NCI-H82 treated with DMSO at 0.1 percent for 48 hours (cell line): ENCODE results near the gene MACROD2.
"Not testable (repeated sequence)": the region's sequence is repeated elsewhere in the genome, so short reads cannot be mapped to it uniquely, and the experiment has no call there.

Experiments
- DNase-seq: peaks from one replicate; lab custom pipeline; 2025; ENCODE audit not compliant: unreplicated experiment; lab: John Stamatoyannopoulos, UW

MACROD2 gene

DNA sequence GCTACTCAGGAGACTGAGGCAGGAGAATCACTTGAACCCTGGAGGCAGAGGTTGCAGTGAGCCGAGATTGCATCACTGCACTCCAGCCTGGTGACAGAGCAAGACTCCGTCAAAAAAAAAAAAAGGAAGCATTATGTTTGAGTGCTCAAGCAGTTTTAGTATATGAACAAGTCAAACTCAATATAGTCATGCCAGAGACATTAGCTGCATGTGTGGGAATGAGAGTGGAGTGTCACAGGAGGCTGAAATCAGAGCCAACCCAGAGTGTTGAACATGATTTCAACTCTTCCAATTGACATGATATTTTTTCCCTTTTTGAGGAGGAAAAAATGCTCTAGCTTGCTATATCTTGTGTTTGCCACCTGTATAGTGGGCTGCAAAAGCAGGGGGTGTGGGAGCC lies 931.1 kb downstream of the MACROD2 start:
- DNase-seq: not testable (repeated sequence)

DNA sequence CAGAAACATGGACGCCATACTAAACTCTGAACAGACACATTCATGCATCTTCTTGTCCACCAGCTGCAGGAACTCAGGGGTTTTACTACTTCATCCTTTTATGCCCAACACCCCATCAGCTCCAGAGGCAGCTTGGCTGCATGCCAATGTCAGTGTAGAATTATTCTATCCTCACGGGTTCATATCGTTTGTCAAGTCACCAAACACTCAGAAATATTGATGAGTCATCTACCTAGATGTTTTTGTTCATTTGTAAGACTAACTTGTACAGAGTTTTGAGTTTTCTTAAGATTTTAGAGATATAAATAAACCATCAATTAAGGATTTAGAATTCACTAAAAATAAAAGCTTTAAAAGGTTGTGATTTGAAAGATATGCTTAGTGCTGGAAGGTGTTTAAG lies 932.8 kb downstream of the MACROD2 start:
- peak; percentile 52 for DNase-seq

DNA sequence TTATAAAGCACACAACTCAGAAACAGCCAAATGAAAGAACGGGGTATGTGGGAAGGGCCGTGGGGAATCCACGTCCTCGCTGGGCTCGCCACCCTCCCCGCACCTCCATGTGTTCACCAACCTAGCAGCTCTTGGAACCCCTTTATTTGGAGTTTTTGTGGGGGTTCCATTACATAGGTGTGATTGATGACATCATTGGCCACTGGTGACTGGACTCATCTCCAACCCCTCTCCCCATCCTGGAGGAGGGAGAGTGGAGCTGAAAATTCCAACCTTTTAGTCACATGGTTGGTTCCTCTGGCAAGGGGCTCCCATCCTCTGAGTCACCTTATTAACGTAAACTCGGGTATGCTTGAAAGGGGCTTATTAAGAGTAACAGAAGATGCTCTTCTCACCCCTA lies 934.1 kb downstream of the MACROD2 start:
- no peak for DNase-seq

DNA sequence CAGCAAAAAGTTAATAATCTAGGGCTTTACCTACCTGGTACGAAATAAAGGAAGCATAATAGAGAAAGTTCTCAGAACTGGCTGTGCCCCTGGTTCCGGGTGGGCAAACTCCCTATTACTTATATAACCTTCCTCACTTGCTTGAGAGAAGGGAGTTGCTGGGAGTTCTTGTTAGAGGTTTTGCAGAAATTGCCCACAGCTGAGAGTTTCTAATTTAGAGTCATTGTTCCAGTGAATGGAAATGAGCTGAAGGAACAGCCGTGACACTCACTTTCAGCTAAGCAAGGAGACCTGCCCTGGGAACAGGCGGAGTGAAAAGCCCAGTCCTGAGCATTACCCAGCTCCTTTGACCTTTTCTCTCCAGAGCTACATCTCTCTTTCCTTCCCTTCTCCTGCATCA lies 936.7 kb downstream of the MACROD2 start:
- no peak for DNase-seq

DNA sequence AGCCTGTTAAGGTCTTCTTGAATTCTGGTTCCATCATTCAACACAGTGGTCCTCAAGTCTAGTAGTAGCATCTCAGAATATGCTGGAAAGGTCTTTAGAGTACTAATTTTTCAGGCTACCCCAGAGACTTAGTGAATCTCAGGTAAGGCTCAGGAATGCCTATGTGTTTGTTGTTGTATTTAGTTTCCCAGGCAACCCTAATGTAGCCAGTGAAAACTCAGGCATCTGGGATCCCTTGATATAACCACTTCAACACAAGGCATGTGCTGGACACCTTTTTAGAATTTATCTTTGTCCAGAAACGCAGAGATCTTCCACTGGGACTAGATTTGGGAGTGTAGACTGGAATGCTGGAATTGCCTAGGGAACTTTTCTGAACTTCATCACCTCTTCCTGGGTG lies 940.0 kb downstream of the MACROD2 start:
- DNase-seq: no peak

DNA sequence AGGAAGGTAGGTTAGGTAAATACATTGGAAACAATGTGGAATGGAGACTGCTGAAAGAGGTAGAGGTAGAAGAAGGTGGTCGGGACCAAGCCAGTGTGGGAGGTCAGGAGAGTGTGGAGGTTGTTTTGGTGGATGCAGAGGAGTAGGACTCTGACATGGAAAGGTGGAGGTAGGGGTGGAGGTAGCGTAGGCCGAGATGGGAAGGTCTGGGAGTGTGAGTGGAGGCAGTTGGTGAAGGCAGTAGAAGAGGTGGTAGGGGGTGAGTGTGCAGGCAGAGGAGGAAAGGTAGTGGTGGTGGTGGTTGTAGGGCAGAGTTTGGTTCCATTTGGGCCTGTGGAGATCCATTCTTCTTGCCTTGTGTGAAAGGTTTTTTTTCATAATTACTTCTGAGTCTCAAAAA lies 941.7 kb downstream of the MACROD2 start:
- no peak for DNase-seq

DNA sequence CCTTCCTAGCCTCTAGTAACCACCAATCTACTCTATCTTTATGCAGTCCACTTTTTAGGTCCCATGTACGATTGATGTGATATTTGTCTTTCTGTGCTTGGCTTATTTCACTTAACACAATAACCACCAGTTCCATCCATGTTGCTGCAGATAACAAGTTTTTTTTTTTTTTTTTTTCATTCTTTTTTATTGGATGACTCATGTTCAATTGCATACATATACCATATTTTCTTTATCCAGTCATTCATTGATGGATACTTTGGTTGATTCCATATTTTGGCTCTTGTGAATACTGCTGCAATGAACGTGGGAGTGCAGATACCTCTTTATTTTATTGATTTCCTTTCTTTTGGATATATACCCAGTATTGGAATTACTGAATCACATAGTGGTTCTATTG lies 942.5 kb downstream of the MACROD2 start:
- no peak for DNase-seq

DNA sequence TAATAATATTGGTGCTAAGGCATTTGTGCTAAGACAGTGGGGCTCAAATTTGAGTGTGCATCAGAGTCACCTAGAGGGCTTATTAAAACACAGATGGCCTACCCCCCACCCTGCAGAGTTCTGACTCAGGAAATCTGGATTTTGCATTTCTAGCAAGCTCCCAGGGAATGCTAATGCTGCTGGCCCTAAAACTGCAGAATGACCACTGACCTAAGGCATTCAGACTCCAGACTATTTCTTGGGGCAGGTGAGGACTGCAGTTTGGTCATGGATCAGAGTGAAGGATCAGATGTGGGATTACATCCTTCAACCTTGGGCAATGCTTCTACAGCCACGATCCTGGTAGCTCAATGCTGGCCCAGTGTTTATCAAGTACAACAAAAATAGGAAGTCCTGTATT lies 952.2 kb downstream of the MACROD2 start:
- DNase-seq: no peak

DNA sequence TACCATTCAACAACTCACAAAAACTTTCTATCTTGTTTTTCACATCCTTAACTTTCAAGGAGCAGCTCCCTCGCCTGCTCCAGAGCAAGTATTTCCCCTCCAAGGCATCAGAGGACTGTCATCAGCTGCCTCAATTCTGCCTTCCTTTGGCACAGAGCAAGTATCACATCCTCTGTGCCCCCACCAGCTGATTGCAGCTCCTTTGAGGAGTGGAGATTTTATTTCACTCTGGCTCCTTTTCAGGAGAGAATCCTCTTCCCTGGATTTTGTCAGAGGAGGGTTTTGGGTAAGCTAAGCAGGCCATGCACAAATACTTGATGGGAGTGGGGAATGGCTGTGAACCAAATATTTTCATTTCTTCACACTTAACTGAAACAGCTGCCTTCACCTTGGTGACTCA lies 952.6 kb downstream of the MACROD2 start:
- DNase-seq: no peak

DNA sequence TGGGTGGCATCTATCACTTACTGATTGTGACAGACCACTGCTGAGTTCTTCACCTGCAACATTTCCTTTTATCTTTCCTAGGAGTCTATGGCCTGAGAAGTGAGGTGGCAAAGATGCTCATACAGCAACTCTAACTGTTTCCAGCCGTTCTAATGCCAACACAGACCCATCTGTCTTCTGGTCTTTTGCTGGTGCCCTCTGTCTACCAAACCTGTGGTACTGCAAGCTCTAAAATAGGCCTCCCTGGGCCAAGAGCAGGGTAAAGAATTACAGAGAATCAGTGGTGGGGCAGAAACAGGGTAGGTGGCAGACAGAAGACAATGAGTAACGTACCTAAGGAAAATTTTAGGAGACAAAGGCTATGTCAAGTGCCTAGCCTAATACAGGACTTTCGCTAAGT lies 953.1 kb downstream of the MACROD2 start:
- no peak for DNase-seq

DNA sequence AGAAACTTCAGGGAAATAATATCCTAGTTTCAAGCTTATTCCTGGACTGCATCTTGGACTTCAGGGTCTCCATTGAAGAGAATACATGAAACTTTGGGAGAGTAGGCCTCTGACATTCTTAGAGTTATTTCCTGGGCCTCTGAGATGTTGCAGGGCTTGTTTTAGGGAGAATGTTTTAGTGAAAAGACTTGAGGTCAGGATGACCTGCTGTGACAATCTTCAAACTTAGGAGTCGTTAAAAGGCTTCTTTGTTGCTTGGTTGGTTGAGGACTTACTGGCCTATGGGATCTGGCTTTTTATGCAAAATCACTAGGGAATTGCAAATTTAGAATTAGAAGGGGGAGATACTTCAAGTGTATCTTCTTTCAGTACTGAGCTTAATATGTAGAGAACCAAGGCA lies 955.3 kb downstream of the MACROD2 start:
- no peak for DNase-seq

DNA sequence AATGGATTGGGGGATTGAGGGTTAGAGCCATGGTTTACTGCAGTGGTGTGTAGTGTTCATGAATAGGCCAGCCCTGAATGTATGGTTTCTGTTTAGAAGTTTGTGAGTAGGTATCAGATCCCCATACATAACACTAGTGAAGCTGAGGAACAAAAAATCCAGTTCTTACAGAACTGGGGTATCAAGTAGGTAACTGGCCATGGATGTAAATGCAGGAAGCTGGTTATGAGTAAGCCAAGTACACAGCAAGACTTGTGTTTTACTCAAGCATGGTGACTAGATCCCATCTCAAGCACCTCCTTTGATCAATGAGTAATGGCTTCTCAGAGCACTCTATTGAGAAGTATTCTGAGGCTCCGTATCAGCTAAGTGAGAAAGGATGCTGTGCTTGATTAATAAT lies 955.8 kb downstream of the MACROD2 start:
- DNase-seq: no peak

DNA sequence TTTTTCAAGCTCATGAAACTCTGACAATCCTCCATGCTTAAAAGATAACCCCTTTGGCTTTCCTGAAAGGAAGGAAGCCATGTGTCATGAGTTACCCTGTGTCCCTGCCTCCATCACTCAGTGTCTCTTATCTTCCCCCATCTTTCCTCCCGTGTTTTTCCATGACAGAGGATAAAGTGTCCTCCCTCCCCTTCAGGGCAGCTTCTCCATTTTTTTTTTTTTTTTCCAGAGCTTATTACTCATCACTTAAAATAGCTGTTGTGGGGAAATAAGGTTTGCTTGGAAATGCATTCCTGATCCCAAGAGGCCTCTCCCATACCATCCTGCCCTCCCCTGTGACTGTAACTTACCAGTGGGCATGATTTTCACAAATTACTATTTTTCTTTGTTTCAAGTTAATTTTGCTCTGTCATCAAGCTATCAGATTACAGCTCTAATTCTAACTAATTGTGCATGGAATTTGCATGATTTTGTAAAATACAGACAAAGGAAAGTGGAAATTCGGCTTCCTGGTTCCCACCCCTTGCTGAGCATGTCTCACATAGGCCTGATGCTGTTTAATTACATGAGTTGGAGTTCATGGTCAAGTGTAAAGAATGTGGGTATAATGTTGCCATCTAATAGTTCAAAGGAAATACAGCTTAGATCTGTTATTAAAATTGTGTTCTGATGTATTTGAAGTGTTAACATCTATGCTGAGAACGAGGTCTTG lies 956.5 kb downstream of the MACROD2 start:
- DNase-seq: no peak

DNA sequence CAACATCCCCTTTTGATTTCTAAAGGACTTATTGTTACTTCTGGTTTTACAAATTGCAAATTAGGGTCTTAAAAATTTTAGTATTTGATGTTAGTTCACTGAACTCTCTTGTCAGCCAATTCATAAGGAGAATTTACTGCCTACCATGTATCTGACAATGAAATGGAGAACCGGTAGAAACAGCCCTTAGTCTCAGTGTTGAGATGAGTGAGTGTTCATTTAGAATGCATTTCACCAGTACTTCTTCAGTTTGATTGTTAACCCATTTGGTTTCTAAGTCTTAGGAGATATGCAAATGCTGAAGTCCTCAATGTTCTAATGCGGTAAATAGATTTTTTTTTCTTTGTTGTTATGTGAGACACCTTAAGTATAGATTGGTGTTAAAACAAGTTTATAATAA lies 958.4 kb downstream of the MACROD2 start:
- no peak for DNase-seq

DNA sequence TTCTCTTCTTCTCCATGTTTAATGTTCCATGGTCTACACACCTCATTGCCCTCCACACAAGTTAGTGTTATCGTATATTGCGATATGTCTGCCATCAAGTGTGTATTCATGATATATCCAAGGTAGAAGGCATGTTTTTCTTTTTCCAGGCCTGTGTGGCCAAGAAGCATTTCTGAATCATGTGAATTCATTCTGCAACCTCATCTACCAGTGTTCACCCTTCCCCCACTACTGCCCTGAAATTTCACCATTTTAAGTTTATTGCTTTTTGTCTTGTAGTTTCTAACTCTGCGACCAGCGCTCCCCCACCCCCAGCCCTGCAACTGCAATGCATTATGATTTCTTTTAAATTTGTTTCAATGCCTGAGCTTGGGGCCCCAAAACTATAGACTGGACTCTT lies 960.1 kb downstream of the MACROD2 start:
- DNase-seq: no peak

DNA sequence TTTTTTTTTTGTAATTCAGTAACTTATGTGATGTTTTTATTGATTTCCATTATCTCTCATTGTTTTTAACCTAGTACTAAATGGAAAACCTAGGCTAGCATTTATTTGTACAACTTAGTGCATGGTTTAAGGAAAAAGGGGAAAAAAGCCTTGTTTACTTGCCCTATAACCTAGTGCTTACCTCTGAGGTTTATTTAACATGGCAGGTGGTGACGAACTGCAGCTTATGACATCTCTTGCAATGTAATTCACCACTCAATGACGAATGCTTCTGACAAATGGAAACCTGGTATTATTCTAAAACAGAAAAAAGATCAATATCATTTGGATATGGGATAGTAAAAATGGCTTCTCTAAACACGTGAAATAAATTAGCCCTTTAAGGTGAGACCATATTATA lies 960.7 kb downstream of the MACROD2 start:
- no peak for DNase-seq

DNA sequence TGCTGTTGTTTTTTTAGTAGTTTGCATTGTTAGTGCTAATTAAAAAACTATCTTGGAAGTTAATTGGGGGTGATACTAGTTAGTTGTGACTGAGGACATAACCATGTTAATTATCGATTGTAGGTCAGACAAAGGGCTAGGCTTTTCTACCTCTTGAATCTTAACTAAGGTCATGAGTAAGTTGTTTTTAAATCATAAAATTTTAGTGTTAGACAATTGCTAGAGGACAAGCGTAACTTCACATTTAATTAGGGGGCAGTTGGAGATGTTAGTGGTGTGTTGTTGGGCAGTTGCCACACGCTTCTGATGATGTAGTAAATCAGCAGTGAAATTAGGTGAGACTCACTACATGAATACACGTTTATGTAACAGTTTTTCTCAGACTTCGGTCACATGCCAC lies 961.2 kb downstream of the MACROD2 start:
- no peak for DNase-seq

DNA sequence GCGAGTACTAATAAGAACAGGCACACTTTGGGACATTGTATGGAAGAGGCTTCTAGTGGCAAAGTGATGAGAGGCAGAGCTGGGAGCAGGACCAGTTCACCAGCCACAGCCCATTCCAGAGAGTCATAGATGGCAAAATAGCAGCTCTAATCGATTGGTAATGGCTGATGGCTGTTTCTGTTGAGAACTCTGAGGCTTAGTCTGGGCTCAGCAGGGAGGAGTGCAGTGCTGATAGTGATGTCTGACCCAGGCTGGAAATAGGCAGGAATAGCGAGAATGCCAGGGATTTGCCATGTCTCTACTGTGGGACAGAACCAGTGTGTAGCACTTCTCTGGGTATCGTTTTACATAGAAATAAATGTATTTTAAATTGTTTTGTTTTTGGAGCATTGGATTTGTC lies 962.1 kb downstream of the MACROD2 start:
- no peak for DNase-seq

DNA sequence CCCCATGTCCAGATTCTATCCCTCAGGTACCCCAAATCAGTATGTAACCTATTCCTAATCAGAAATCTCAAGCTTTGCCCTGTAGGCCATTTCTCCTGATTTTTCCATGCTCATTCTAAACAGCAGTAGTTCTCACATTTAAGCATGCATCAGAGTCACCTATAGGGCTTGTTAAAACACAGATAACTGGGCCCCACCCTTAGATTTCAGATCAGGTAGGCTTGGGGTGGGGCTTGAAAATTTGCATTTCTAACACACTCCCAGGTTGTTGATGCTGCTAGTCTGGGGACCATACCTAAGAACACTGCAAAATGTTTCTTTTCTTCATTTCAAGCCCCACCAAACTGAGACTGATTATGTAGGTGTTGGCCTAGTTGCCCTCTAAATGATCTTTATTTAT lies 963.3 kb downstream of the MACROD2 start:
- DNase-seq: no peak

DNA sequence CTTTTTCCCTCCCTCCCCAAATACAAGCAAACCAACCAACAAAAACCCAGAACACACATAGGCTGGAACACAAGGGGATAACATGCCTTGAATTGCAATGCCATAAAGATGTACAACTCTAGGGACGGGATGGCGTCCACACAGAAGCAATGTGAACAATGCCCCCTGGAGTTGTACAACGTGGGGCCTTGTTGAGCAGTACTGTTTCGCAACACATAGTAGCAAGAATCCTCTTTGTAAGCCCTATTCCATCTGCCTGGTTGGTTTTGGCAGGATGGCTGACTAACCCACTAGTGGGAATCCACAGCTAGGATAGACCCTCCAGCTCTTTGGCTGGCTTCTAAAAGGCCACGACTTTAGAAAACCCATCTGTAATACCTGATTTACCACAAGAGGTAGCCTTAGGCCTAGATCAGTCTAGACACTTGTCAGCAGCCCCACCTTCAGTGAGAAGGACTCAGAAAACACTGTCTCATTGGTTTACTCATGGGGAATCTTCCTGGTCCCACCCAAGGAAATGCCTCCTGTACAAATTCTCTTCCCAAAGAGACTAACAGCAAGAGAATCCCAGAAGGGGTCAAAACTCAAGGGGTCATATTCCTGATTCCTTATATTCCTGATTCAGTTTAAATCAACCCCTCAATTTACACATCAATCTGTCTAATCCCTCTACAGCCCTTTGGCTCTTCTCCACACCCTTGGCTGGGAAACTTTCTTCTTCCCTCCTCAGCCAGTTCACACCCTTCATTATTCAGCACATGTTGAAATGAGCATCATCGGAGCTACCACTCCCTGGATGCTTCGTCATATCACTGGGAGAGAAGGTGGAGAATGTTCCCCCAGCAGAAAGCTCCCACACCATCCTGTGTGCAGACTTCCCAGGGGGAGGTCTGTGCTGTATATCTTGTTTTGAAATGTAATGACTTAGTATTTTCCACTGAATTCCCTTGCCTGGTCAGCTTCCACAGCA lies 964.5 kb downstream of the MACROD2 start:
- no peak for DNase-seq

DNA sequence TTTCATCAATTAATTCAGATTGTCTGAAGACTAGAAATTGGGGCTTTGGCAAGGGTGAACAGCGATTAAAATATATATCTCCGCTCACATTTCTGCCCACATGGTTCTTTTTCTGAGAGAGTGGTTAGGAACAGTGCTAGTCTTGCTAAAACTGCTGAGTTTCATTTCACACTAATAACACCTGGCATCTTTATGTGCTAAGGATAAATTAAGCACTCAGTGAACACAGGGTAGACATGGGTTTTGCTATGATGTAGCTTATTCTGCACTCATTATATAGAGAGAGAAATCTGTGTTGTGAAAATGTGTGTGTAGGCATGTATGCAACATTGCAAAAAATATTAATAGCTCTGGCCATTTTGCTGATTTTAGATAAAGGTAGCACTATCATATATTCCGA lies 965.5 kb downstream of the MACROD2 start:
- DNase-seq: no peak

DNA sequence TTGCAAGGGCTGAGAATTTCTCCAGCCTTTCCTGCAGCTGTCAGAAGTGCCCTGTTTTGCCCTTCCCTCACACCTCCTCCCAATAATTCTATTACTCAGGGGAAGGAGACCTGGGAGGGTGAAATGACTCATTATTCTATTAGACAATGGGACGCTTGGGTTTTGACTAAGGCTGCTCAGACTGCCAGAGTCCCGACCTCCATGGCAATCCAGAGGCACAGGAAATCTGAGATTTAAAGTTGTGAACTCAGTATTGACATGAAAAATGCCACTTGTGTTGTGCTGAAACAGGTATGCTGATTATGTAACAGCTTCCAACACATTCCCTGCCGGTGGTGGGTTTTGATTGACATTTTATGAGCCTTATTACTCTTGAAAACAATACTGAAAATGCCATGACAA lies 967.9 kb downstream of the MACROD2 start:
- DNase-seq: peak; percentile 2
